ENCODE results near the gene NUP62.
"Not testable (repeated sequence)": the region's sequence is repeated elsewhere in the genome, so short reads cannot be mapped to it uniquely, and the experiment has no call there.

The NUP62 gene

DNA sequence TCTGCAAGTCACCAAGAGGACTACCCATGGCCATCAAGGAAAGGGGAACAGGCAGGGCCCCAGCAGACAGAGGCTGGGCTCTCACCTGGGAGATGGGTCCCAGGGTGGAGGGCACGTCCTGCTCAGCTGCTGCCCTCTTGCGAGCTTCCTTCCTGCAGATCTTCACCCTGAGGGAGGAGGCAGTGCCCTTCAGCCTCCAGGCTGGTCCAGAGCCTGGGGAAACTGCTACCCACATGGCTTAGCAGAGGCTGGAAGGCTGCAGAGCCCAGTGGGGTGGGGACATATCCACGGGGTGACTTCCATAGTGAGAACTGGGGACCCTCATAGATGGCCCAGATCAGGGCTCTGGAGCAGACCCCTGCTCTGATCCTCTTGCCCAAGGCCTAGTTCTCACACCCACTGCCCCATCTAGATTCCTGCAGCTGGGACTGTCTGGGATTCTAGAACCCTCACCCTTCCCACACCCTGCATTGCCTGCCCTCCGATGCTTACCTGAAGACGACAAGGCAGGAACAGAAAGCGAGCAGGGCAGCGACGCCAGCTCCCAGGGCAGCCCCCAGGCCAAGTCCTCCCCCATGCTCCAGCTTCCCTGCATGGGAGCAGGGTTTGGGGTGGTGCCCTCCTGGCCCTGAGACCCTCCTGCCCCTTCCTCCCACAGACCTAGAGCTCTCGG lies 22.6 kb upstream of the NUP62 start:
- DNase-seq (ENCODE audit: low read depth) = no peak

DNA sequence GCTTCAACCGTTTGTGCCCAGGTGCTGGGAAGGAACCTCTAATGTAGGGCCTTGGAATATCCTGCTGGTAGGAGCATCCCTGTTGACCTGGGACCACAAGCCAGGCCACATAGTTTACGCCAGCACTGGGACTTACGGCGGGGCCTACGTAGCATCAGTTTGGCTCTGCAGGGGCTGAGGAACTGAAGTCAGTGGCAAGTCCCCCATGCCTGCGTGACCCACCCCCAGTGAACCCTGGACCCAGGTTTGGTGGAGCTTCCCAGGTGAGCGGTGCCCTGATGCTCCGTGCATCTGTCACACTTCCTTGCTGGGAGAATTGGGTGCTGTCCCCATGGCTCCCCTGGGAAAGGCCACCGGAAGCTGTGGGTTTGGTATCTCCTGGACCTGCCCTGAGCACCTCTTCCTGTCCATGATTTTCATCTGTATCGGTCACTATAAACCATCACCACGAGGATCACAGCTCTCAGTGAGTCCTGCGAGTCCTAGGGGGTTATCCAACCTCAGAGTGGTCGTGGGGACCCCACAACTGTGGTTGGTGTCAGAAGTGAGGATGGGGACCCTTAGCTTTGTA lies 21.7 kb upstream of the NUP62 start:
- DNase-seq (ENCODE audit: low read depth) = peak; percentile 62

DNA sequence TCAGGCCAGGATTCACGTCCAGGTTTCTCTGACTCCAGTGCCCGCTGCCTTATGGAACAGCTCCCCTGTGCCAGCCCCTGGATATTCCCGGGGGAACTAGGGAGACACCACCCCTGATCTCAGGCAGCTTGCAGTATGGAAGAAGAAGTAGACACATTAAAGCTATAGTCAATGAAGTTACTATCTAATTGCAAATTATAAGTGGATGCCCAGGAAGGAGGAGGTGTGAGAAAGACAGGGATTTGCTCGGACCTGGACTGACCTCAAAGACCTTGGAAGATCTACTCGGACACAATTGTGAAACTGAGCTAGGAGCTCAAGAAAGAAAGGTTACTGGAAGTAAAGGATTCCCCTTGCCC lies 21.3 kb upstream of the NUP62 start:
- no peak for DNase-seq (ENCODE audit: low read depth)

DNA sequence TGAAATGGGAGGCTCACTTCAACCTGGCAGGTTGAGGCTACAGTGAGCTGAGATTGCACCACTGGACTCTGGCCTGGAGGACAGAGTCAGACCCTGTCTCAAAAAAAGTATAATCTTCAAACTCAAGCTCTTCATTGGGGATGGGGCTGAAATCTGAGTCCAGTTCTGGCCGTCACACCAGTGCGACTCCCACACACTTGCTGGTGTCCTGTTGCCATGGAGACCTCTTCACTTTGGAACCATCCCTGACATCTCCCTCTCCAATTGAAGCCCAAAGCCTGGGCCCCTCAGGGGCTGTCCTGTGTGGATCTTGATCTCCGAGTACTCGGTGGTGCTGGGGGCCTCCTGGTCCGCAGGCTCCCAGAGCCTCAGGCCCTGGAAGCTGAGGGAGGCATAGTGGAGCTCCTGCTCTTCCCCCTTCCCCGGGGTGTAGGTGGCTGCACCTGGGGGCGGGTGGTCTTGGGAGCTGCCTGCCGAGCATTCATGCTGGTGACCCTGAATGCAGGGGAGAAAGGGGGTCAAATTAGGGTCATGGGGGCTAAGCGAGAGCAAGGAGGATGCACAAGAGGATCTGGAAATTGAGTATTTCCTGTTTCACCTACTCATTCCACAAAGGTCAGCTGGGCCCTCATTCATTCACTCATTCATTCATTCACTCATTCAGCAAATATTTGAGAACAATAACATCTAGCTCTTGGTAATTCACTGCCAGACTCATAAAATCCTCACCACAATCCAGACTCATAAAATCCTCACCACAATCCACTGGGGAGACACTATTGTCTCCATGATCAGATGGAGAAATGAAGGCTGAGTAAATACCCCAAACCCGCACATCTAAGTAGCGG lies 20.7 kb upstream of the NUP62 start:
- DNase-seq (ENCODE audit: low read depth) = no peak

DNA sequence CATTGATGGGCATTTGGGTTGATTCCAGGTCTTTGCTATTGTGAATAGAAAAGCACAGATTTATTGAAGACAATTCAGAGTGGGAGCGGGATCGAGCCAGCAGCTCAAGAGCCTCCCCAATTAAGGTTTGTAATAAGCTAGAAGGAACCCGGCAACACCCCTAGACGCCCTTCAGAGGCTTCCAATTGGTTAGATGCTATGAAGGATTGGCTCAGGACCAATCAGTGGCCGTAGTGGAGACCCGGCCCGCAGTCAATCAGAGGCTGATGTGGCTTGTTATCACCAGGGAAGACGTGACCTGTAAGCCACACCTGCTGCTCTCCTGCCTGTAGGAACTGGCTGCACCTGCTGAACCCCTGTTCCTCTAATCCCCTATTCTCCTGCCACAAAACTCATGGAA lies 17.1 kb upstream of the NUP62 start:
- no peak for DNase-seq (ENCODE audit: low read depth)

DNA sequence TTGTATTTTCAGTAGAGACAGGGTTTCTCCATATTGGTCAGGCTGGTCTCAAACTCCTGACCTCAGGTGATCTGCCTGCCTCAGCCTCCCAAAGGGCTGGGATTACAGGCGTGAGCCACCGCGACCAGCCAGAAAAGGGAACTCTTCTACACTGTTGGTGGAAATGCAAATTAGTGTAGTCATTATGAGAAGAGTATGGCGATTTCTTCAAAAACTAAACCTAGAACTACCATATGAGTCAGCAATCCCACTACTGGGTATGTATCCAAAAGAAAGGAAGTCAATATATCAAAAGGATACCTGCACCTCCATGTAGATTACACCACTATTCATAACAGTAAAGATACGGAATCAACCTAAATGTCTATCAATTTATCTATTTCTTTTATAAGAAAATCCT lies 15.3 kb upstream of the NUP62 start:
- DNase-seq (ENCODE audit: low read depth) = not testable (repeated sequence)

DNA sequence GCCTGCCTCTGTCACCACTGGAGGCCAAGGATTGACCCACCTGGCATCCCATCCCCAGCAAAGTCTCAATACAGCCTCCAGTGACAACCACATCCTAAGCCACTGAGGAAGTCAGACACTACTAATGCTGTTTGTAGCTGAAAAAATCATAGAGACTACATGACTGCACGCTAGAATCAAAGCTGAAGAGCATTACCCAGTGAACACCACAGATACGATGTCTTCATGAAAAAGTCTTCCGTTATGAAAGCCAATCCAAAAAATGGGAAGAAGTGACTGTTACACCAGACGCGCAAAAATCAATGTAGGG lies 11.1 kb upstream of the NUP62 start:
- DNase-seq (ENCODE audit: low read depth) = no peak

DNA sequence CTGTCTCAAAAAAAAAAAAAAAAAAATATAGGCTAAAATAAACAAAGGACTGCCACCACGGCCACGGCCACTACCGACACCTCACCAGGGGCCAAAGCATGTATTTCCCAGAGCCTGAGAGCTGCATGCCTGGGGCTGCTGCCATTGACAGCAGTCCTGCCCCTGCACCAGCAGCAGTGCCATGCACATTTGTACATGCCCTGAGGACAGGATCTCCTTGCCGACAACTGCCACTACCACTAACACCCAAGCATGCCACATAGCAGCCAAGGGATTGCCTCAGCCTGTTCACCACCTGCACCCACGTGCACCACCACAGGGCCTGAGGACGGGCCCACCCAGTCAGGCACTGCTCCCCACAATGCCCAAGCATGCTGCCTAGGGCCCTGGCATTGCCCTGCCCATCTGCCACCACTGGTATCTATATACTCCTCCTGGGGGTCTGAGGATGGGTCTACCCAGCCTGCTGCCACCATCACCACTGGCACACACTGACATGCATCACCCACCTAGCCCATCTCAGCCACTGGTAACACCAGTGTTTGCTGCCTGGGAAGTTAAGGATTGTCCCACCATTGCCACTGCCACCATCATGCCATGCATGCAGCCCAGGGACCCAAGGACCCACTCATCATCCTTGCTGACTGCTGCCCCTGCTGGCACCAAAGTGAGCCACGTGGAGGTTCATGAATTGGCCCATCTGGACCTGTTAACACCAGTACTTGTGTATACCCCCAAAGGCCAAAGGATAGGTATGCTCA lies 10.6 kb upstream of the NUP62 start:
- no peak for DNase-seq (ENCODE audit: low read depth)

DNA sequence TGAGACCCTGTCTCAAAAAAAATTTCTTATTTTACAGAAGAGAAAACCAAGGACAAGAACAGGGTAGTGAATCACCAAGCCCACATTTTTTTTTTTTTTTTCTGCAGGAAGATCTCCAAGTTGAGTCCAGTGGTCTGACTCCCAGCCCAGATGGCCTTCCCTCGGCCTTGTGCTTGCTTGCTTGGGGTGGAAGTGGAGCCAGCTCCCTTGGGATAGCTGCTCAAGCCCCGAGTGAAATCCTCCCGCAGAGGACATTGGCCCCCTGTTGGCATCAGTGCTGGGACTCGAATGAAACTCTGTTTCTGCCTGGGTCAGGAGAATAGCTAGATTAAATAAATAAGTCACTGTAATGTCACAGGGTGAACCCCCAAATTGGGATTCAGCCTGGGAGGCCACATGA lies 9.4 kb upstream of the NUP62 start:
- DNase-seq (ENCODE audit: low read depth) = no peak

DNA sequence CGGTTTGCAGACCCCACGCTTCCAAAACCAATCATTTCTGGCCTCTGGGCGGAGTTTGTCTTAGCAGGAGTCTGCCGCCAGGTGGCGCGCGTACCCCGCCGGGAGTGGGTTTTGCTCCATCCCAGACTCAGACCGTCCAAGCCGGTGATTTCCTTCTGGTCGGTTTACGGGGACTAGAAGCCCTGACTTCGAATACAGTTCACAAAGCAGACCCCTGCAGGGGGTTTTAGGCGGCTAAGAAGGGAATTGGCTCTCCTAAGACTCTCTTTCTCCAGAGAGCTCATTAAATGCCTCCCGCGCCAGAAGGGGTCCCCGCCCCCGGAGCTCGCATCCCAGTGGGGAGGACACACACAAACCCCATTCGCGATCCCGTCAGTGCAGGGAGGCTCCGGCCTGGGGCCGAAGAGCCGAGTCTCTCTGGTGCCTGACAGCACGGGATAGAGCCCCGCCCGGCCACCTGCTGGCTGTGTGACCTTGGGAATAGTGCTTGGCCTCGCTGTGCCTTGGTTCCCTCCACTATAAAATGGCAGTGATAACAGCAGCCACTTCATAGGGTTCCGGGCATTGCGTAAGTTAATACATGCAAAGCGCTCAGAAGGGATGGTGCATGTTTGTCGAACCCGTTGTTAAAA lies 8.6 kb upstream of the NUP62 start:
- no peak for DNase-seq (ENCODE audit: low read depth)

DNA sequence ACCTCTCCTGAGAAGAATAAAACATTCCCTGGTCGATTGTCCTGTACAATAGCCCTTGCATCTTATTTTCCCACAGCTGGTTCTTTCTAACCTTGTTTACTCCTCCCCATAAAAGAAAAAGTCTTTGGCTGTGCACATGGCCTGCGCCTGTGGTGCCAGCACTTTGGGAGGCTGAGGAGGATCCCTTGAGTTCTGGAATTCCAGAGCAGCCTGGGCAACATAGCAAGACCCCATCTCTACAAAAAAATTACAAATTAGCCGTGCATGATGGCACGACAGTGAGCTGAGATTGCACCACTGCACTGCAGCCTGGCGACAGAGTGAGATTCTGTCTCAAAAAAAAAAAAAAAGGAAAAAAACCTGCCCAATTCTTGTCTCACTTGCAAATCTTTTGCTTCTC lies 7.2 kb upstream of the NUP62 start:
- no peak for DNase-seq (ENCODE audit: low read depth)

DNA sequence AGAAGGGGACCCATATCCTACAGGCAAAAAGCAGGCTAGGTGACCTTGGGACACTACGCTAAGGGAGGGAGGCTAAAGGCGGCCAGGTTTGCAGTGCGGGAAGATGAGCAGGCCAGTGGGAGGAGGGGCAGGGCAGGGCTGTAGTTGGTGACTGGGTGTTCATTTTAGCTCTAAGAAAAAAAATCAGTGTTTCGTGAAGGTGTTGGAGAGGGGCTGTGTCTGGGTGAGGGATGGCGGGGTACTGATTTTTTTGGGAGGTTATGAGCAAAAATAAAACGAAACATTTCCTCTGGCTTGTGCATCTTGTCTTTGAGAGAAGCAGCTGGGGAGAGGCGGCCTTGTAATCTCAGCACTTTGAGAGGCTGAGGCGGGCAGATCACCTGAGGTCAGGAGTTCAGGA lies 4.3 kb upstream of the NUP62 start:
- no peak for DNase-seq (ENCODE audit: low read depth)

DNA sequence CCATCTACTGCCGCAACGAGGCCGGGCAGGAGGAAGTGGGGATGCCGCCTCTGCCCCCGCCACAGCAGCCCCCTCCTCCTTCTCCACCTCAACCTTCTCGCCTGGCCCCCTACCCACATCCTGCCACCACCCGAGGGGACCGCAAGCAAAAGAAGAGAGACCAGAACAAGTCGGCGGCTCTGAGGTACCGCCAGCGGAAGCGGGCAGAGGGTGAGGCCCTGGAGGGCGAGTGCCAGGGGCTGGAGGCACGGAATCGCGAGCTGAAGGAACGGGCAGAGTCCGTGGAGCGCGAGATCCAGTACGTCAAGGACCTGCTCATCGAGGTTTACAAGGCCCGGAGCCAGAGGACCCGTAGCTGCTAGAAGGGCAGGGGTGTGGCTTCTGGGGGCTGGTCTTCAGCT lies 3.4 kb upstream of the NUP62 start:
- DNase-seq (ENCODE audit: low read depth) = no peak

DNA sequence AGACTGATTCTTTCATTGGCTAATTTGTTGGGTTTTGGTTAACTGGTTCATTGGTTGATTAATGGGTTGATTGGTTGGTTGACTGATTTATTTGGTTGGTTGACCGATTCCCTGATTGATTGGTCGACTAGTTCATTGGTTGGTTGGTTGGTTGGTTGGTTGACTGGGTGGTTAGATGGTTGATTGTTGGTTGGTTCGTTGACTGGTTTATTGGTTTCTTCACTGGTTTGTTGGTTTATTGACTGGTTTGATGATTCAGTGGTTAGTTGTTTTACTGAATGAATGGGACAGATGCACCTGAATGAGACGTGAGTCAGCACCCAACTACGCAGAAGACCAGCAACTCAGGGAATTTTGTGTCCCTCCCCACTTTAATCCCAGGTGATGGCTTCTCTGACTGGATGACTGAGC lies 2.7 kb upstream of the NUP62 start:
- DNase-seq (ENCODE audit: low read depth) = no peak

DNA sequence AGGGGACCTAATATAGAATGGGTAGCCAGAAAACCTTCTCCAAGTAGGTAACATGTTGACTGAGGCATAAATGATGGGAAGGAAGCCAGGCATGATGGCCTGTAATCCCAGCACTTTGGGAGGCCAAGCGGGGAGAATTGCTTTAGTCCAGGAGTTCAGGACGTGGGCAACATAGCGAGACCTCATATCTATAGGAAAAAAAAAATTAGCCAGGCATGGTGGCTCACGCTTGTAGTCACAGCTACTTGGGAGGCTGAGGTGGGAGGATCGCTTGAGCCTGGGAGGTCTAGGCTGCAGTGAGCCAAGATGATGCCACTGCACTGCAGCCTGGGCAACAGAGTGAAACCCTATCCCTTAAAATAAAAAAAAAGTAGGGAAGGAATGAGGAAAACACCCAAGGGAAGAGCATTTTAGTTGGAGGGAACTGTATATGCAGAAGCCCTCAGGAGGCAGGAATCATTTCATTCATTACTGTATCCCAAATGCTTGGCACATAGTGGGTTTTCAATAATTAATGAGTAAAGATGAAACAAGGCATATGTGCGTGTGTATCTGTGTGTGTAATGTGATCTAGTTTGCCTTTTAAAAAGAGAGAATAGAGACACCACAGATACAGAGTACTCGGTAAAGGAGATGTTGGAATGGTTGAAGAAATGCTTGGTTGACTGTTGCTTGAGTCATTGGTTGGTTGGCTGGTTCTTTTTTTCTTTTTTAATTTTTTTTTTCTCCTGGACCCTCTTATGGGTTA lies 2.2 kb upstream of the NUP62 start:
- no peak for DNase-seq (ENCODE audit: low read depth)

DNA sequence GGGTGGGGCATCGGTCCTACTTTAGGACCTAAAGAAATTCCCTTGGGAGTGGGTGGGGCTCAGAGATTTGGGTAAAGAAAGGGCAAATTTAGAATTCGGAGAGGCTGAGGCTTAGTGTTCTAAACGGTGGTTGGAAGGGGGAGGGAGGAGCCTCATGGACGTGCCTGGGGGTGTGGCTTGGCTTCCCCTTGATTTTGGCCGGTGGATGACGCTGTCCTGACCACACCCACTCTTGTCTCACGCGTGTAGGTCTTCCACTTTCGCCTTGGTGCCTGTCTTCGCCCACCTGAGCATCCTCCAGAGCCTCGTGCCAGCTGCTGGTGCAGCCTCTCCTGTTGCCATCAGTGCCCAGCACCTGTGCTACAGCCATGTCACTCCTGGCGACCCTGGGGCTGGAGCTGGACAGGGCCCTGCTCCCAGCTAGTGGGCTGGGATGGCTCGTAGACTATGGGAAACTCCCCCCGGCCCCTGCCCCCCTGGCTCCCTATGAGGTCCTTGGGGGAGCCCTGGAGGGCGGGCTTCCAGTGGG lies 1.2 kb upstream of the NUP62 start:
- DNase-seq (ENCODE audit: low read depth) = no peak

DNA sequence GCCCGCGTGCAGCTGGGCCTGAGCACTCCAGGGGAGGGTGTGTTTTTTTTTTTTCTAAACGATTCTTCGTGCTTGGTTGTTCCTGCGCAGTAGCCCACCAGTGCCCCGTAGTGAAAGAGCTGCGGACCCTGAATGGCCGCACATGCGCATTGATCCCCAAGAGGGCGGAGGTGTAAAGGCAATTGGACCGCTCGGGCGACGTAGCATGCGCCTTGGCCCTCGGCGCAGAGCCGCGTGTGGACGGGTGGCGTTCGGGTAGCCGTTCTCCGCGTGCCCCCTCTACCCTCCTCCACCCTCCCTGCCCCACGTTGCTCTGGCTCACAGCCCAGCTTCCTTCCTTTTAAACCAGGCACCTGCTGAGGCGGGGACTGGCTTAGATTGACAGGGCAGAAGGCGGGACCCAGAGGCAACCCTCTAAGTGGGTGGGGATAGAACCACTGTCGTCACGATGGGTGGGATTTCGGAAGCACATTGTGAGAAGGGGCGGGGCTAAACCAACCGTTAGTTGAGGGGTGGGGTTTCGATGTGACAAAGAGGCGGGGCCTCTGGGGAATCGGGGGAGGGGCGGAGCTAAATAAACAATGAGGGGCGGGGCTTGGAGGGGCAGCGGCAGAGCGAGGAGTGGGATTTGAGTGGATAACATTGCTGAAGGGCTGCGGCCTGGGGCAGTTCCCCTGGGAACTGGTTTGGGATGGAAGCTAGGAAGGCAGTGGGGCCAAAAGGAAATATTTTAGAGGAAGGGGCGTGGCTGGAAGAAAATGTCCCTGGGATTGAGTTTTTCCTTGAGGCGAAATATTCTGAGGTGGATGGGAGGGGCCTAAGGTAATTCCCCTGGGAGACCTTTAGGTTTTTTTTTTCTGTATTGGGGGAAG lies 543 bp upstream of the NUP62 start:
- peak; percentile 100 for DNase-seq (ENCODE audit: low read depth)

DNA sequence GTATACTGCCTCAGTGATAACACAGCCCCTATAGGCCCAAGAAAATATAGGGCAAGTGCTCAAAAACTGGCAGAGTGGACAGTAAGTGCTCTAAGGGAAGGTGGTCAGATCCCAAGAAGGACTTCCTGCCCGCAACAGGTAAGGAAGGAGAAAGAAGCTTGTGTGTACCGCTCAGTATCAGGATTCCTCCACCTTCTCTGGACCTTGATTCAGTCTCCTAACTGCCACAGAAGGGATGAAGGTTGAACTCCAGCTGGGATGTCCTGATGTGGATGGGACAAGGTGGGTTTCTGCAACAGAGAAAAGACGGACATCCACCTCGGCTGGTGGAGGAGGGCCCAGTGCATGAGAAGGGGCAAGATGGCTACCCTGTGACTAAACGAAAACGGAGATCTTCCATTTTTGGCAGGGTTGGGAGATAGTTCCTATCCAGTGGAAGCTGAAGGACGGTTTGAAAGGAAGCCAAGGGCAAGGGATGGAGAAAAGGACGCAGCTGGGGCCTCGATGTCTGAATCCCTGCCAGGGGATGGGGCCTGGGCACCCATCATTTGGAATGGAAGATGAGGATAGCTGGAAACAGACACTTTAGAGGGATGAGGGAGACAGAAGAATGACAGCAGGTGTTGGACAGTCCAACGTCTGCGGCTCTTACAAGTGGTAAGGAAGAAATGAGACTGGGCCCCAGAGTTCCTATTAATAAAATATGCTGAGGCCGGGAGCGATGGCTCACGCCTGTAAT lies 1.6 kb downstream of the NUP62 start:
- DNase-seq (ENCODE audit: low read depth) = no peak

DNA sequence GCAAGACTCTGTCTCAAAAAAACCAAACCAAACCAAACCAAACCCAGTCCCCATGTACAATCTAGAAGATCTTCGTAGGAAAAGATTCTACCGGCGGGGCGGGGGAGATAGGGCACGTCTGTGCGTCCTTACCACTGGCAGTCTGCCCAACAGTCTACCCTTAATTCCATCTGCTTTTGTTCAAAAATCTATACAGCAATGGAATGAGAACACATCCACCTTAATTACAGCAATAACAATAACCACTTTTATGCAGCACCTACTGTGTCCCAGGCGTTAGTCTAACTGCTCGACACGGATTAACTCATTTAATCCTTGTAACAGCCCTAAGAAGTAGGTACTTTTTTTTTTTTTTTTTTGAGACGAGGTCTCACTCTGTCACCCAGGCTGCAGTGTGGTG lies 2.8 kb downstream of the NUP62 start:
- no peak for DNase-seq (ENCODE audit: low read depth)

DNA sequence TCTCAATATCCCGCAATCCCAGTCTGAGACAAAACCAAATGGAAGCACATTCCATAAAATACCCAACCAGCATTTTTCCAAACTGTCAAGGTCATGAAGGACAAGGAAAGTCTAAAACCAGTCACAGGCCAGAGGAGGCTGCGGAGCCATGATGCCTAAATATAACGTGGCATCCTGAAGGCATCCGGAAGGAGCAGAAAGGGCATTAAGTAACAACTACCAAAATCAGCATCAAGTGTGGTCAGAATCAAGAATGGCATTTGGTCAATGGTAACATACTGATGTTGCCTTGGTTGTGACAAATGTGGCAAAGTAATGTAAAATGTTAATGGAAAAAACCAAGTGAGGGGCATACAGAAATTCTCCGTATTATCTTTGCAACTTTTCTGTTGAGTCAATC lies 3.8 kb downstream of the NUP62 start:
- DNase-seq (ENCODE audit: low read depth) = no peak
